HG02623 (cell line): ENCODE measurements around the gene KIZ.
A peak's percentile ranks its signal among the peaks of the same experiment; 100 is the strongest.

Experiments
- ATAC-seq: cut with Tn5 transposase; IDR thresholded peaks from one replicate; pipeline ENCODE4 v1.9.1; 2021; ENCODE audit warnings: moderate library complexity; ENCODE audit not compliant: unreplicated experiment

The KIZ gene, protein sequence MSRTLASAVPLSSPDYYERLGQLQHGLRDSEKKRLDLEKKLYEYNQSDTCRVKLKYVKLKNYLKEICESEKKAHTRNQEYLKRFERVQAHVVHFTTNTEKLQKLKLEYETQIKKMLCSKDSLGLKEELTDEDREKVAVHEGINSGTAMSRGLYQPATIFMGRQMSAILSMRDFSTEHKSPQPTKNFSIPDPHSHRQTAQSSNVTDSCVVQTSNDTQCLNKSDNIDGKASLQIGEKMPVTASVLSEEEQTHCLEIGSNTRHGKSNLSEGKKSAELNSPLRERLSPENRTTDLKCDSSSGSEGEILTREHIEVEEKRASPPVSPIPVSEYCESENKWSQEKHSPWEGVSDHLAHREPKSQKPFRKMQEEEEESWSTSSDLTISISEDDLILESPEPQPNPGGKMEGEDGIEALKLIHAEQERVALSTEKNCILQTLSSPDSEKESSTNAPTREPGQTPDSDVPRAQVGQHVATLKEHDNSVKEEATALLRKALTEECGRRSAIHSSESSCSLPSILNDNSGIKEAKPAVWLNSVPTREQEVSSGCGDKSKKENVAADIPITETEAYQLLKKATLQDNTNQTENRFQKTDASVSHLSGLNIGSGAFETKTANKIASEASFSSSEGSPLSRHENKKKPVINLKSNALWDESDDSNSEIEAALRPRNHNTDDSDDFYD

DNA sequence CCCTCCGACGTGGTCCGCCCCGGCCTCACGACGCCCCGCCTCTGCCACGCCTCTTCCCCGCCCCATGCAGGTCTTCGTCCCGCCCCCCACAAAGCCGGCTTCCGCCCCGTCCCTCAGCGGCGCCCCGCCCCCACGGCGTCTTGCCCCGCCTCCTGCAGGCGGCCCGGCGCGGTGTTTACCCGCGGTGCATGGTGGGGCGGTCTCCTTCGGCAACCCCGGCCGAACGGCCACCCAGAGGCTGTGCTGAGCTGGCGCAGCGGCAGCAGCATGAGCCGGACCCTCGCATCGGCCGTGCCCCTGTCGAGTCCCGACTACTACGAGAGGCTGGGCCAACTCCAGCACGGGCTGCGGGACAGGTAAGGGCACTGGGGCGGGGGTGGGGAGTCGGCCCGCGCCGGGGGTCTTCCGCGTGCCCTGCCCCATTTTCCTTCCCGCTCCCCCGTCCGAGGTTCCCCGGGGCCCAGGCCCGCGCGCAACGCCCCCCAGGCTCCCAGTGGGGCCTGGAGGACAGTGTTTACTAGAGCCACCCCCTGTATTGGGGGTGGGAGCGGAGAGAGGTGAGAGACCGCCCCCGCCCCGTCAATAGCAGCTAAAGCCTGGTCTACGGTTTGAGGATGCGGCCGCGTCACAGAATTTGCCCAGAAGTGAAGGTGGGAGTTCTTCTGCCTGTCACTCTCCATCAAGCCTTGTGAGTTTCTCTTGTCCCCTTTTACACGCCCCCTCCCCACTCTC is at the start of gene KIZ:
Gene KIZ, plus strand, starts transcription at position 234 of the 732 bp plus-strand sequence. Its CDS starts 34 bp downstream, at position 268.
- peak; percentile 96 for ATAC-seq

- no peak for ATAC-seq
Observed at GRCh38 chr20:21077809-21078345, 48.0 kb upstream of the KIZ start.

- no peak for ATAC-seq
Observed at GRCh38 chr20:21082584-21082983, 43.3 kb upstream of the KIZ start.

DNA sequence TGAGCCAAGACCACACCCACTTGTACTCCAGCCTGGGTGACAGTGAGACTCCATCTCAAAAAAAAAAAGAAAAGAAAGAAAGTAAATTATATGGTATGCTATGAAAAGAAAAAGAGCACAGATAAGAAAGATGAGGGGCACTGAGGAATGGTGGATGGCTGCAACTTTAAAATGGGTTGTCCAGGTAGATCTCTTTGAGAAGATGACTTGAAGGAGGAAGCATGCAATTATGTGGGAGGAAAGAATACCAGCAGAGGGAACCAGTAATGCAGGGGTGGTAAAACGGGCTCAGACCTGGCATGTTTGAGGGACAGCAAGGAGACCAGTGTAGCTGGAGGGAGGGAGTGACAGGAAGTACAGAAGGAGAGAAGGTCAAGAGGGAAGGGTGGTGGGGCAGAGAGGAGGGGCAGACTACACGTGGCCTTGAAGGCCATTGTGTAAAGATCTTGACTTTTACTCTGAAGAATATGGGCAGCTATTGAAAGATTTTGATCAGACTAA is 42.0 kb upstream of the KIZ start:
- no peak for ATAC-seq

- no peak for ATAC-seq
Observed at GRCh38 chr20:21087862-21088540, 37.9 kb upstream of the KIZ start.

DNA sequence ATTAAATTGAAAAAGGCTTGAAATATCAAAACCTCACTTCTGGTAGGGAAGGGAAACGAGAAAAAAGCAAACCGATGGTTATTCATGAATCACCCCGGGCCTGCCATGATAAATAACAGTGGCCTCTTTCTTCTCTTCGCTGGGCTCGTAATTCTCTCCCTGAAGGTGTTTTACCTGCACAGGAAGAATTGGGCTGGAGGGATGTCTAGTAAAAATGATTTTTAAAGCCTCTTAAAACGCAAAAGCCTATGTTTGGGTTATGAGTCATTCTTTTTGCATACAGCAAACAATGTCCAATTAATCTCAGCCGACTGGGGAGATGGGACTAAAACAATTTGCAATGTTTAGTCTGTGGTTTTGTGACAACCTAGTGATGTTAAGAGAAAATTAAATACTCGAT is 36.5 kb upstream of the KIZ start:
- no peak for ATAC-seq

- no peak for ATAC-seq
Observed at GRCh38 chr20:21090111-21090618, 35.7 kb upstream of the KIZ start.

DNA sequence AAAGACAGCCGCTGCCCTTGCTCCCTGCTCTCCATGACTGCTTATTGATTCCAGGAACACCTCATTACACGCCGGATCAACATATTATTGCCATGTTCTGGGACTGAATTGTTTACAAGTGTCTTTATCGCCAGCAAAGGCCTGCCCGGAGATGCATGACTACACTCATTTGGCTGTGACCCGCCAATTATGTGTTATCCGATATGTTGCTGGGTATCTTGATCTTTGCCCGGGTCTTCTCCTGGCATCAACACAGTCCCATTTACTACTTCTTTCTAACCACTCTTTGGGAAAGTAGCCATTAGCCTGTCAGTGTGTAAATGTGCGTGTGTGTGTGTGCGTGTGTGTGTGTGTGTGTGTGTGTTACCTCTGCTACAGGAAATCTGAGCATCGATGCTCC is 35.2 kb upstream of the KIZ start:
- no peak for ATAC-seq

- no peak for ATAC-seq
Observed at GRCh38 chr20:21092806-21093205, 33.1 kb upstream of the KIZ start.

DNA sequence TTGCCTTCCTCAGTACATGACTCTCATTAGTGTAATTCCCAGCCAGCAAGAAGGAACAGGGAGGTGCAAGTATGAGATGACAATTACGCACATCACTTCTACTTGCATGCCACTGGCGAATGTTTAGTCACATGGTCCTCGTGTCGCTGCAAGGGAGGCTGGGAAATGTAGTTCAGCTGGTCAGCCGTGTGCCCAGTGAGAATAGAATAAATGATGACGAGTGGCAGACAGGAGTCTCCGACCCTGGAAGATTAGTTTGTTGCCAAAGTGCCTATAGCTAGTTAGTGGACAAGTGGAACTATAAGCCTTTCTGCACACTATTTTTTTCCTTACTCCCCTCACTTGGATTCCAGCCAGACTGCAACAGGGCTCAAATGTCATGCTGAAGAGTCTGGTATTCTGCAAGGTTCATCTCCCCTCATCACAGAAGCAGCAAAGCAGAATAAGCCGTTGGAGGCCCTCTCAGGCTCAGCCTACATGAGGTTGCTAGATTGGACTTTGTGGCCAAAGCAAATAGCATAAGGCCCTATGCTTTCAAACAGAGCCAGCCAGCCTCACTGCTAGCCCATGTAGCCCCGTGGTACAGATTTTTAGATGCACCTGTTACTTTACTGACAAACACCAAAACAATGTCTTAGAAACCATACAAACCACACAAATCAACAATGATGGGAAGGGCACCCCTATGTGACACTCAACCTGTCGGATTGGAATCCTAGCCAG is 29.4 kb upstream of the KIZ start:
- ATAC-seq: no peak

GRCh38 chr20:21099751-21100577 is 25.9 kb upstream of the KIZ start:
- no peak for ATAC-seq

GRCh38 chr20:21100578-21101452 is 25.1 kb upstream of the KIZ start:
- ATAC-seq: no peak

- no peak for ATAC-seq
Observed at GRCh38 chr20:21101453-21101931, 24.4 kb upstream of the KIZ start.

DNA sequence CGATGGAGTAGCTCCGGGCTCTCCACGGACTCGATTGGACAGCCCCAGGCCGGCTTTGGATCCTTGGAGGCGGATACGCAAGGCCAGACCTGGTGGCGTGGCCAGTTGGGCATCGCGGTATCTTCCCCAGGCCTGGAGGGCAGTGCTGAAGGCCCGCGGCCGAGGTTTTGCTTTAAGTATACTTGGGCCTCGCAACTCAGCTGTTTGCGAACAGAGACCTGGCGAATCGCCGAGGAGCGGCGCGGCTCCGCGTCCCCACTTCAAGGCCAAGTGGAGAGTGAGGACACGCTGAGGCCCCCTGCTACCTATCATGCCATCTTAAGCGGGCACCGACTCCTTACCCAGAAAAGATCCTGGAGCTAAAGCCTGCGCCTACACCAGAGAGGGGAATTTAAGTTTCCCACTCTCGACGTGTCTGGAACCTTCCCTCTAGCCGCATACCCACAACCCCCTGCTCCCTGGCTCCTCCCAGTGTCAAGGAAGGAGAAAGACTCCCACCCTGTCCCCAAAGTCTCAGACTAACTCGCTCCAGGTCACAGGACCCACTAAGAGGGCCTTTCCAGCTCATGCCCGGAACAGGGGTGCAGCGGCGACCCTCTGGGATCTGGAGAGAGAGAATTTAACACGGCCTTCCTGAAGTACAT is 23.8 kb upstream of the KIZ start:
- no peak for ATAC-seq

DNA sequence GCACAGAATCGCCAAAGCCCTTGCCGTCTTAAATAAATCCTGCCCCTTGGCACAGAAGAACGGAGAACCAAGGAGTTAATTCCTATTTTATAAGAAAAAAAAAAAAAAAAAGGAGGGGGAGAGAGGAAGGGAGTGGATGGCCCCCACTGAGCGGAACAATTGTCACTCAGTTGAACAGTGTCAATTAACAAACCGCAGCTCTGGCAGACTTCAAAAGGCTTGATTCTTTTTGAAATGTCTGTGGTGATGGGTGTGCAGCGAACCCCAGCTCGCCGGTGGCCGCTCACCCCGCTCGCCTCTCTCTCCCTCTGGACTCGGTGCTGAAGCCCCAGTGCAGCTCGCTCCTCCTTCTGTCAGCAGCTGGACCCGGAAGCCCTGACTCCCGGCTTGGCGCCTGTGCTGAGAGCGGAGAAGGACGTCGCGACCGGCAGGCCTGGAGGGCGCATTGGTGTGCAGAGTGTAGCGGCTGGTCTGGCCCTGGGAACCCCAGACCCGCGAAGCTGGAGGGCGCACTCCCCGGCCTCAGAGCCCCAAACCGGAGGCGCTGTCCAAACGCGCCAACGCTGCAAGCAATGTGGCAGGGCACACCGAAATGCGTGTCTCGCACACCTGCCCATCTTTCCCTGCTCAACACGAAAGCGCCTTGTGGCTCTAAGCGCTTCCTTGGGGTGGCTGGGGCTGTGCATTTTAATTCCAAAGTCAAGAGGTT is 23.1 kb upstream of the KIZ start:
- ATAC-seq: no peak

DNA sequence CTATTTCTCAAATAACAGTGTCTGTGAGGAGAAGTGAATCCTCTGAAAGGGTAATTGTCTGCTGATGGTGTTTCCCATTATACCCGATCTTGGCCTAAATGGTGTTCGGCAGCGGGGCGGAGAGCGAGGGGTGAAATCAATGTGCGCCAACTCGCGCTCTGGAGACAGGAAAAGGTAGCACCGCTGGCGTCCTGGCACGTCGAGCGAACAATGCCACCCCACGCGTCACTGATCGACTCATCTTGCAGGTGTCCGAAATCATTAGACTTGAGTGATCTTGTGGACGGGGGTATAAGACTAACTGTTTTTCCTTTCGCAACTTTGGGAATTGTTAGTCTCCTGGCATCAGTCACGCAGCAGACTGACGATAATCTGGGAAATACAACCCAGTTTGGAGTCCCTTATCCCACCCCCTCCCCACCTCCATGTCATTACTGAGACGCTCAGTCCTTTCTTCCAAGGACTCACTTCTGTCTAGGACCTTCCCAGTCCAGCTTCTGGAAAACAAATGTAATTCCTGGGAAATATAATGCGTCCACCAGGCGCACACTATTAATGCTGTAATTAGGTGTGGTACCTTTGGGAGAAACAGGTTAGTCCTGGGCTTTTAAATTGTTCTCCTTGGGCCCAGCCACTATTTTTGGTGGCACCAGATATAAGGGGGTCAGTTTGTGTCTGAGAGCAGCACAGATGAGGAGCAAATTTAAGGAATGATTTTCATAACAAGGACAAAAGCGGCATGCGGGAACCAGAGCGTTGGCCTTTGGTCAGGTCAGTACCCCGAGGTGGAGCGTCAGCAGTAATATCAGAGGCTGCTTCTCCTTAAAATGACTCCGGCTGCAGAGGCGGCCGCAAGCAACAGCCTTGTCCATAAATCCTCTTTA is 22.1 kb upstream of the KIZ start:
- ATAC-seq: no peak
